Body of pancreas (tissue), 4 donors: ENCODE results near the gene OR7A5. TPM values are rescaled to one million over a fixed set of nuclear protein-coding genes. Genes with fewer than 3 reads are reported as not detected.

Source experiments
- ATAC-seq: fragments of 150-250 bp; one replicate; pipeline ENCODE4 v1.9.1; 2016
- DNase-seq, 4 donors: peaks; one replicate each; pipeline ENCODE4 v3.0.0-alpha.2; 2019
- H3K27ac ChIP-seq, 4 donors: fragments of 200-600 bp; sonication (generic); 1 replicate in 3 of 4; 2 replicates in 1 of 4; pipeline versions ENCODE4 v1.5.1 to v1.6.1; 2016 to 2019; ENCODE audit warnings: mild to moderate bottlenecking in 1 of 4, mixed read lengths in 1 of 4, moderate library complexity in 1 of 4
- H3K27me3 ChIP-seq, 2 donors: fragments of 200-600 bp; sonication (generic); one replicate each; pipeline ENCODE4 v1.6.0; 2016; ENCODE audit warnings: mild to moderate bottlenecking in 1 of 2
- H3K36me3 ChIP-seq, 2 donors: fragments of 200-600 bp; sonication (generic); replicated peaks in 1 of 2; 2 replicates each; pipeline ENCODE4 v1.5.1; 2016; ENCODE audit warnings: low read depth in 2 of 2; ENCODE audit not compliant: insufficient read depth in 1 of 2
- H3K4me1 ChIP-seq: fragments of 200-600 bp; sonication (generic); one replicate; pipeline ENCODE4 v1.6.0; 2016
- H3K4me3 ChIP-seq, 2 donors: fragments of 200-600 bp; sonication (generic); 1 replicate in 1 of 2; 2 replicates in 1 of 2; pipeline ENCODE4 v1.5.1; 2016 to 2019
- H3K9me3 ChIP-seq, 3 donors: fragments of 200-600 bp; sonication (generic); 1 replicate in 2 of 3; 2 replicates in 1 of 3; pipeline ENCODE4 v1.5.1; 2016
- POLR2A ChIP-seq, 3 donors: fragments of 450-650 bp; IDR thresholded peaks; one replicate each; pipeline ENCODE4 v1.6.1; 2016; ENCODE audit warnings: antibody characterized with exemption in 3 of 3, mild to moderate bottlenecking in 2 of 3
- WGBS, 2 donors: methylation state at CpG; one replicate each; pipeline ENCODE4 v1.1.5; 2017; 5-methylcytosine and 5-hydroxymethylcytosine counted together
- intact Hi-C: fragments of 100-400 bp; cut with DNase I; formaldehyde crosslinking; loops from one replicate; pipeline ENCODE4 v1.15.1; 2023
- total RNA-seq, 2 donors: library from RNA; depleted of rRNA; stranded (reverse); fragments of >200 nt; gene quantifications; one replicate each; pipeline ENCODE4 v1.1.0, GENCODE V29; 2016
- TF ChIP-seq, protein P1 (sequence below), 7 experiments: fragments of 450-650 bp in 4 of 7; fragments of 200-600 bp in 3 of 7; sonication (generic) in 3 of 7; IDR thresholded peaks; one replicate each; pipeline ENCODE4 v1.5.1; 2016 to 2019; ENCODE audit warnings: antibody characterized with exemption in 7 of 7

Gene OR7A5
- total RNA-seq, 2 donors from 2014 or later: not detected

- 34 to 37% methylated on average over 6 of the region's 6 CpGs for WGBS, 2 donors
- intact Hi-C loops: no loop called here
- no peaks in the 10 kb centered on the region for H3K27me3 ChIP-seq
Measured at GRCh38 chr19:14821937-14822336, 13.0 kb downstream of the OR7A5 start.

GRCh38 chr19:14818588-14818987, 16.4 kb downstream of the OR7A5 start:
- TF ChIP-seq, protein P1, sequence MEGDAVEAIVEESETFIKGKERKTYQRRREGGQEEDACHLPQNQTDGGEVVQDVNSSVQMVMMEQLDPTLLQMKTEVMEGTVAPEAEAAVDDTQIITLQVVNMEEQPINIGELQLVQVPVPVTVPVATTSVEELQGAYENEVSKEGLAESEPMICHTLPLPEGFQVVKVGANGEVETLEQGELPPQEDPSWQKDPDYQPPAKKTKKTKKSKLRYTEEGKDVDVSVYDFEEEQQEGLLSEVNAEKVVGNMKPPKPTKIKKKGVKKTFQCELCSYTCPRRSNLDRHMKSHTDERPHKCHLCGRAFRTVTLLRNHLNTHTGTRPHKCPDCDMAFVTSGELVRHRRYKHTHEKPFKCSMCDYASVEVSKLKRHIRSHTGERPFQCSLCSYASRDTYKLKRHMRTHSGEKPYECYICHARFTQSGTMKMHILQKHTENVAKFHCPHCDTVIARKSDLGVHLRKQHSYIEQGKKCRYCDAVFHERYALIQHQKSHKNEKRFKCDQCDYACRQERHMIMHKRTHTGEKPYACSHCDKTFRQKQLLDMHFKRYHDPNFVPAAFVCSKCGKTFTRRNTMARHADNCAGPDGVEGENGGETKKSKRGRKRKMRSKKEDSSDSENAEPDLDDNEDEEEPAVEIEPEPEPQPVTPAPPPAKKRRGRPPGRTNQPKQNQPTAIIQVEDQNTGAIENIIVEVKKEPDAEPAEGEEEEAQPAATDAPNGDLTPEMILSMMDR (IDR thresholded peaks at IDR 0.05): no peak
- Histone ChIP-seq H3K9me3 (no peaks in the 10 kb centered on the region), H3K27ac (no peak overlapping the region), H3K4me1 (no peaks in the 10 kb centered on the region), H3K4me3 (no peak overlapping the region), H3K36me3 (no peaks in the 10 kb centered on the region), H3K27me3 (no peaks in the 10 kb centered on the region)
- intact Hi-C loops: no loop called here
- DNase-seq (no peak), ATAC-seq (no peak)
- 53 to 67% methylated on average over 8 of the region's 8 CpGs for WGBS, 2 donors

More at GRCh38 chr19:14821937-14822336, 13.0 kb downstream of the OR7A5 start:
- DNase-seq (no peak), ATAC-seq (no peak)
- H3K27ac ChIP-seq: no peak overlapping the region
- no peak overlapping the region for H3K4me3 ChIP-seq
- no peak for TF ChIP-seq POLR2A (IDR thresholded peaks at IDR 0.05)
- TF ChIP-seq, protein P1 (IDR thresholded peaks at IDR 0.05): no peak
- no peaks in the 10 kb centered on the region for H3K36me3 ChIP-seq
- H3K9me3 ChIP-seq: no peaks in the 10 kb centered on the region
- H3K4me1 ChIP-seq: no peaks in the 10 kb centered on the region

DNA sequence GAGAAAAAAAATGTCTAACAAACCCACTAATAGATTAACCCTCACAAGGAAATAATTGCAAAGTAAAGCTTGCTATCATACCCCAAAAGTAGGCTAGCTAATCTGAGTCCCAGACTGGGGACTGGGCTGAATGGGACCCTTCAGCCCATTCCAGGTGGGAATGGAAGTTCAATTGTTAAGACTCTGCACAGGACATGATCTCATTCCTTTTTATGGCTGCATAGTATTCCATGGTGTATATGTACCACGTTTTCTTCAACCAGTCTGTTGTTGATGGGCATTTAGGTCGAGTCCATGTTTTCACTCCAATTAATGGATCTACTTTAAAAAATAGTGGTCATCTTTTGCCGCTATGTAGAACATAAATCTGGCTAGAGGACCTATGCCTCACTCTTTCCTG, 17.9 kb downstream of the OR7A5 start:
- no peaks in the 10 kb centered on the region for H3K9me3 ChIP-seq
- no peak for DNase-seq
- H3K36me3 ChIP-seq: no peaks in the 10 kb centered on the region
- TF ChIP-seq, protein P1 (IDR thresholded peaks at IDR 0.05): no peak
- no peak for TF ChIP-seq POLR2A (IDR thresholded peaks at IDR 0.05)
- H3K27me3 ChIP-seq: no peaks in the 10 kb centered on the region
- no peak overlapping the region for H3K4me3 ChIP-seq
- H3K4me1 ChIP-seq: no peaks in the 10 kb centered on the region
- intact Hi-C loops: no loop called here
- WGBS, 2 donors: 57 to 65% methylated on average over 3 of the region's 3 CpGs
- H3K27ac ChIP-seq: no peak overlapping the region
- ATAC-seq: no peak

DNA sequence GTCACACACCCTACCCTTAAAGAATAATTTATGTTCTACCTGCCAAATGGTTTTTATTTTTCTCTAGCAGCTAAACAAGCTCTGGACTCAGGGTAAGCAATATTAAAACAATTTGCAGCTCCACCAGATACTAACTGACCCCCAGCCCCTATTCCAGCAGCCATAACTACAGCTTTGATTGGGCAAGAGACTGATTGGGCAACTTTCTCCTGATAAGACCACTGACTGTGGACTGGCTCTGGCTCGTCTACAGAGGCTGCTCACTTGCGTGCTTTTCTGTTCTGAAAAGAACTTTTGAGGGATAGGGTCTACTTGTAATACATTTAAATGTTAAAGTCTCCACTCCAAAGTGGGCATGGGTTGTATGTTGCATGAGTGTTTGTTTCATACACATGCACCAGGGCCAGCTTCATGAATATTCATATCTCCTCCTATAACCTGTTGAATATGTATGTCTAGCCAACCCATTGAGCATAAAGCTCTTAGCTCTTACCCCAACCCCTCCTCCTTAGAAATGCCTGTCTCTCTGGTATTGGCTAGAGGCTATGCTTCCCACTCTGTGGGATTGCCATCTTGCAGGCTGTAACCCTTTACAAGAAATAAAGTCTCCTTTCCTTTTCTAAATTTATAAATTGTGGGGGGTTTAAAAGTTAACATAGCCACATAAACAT, 19.9 kb downstream of the OR7A5 start:
- 38 to 49% methylated on average over 2 of the region's 2 CpGs for WGBS, 2 donors
- DNase-seq (no peak), ATAC-seq (no peak)
- Histone ChIP-seq H3K27ac (no peak overlapping the region), H3K27me3 (no peaks in the 10 kb centered on the region), H3K4me3 (no peak overlapping the region), H3K4me1 (no peaks in the 10 kb centered on the region), H3K9me3 (no peaks in the 10 kb centered on the region), H3K36me3 (no peaks in the 10 kb centered on the region)
- intact Hi-C loops: no loop called here
- TF ChIP-seq, protein P1 (IDR thresholded peaks at IDR 0.05): no peak
- TF ChIP-seq POLR2A (IDR thresholded peaks at IDR 0.05): no peak
